Measurements from ENCODE around the gene ZSCAN9.

ZSCAN9 gene

GRCh38 chr6:28209753-28210535 is 15.1 kb upstream of the ZSCAN9 start:
- DNase-seq (ENCODE audit: low read depth in 1 of 2, low spot score in 1 of 2), result no peak
- Histone ChIP-seq H3K27me3 (ENCODE audit: insufficient read depth, poor library complexity, severe bottlenecking) (no peaks in the 10 kb centered on the region), H3K27ac (replicated peaks) (no peak overlapping the region), H3K4me3 (replicated peaks; ENCODE audit: insufficient read depth, low read length) (no peak overlapping the region)
- TF ChIP-seq SPI1 (IDR thresholded peaks at IDR 0.05; ENCODE audit: borderline replicate concordance, low read depth), result peak; percentile 65
- no peak for TF ChIP-seq CTCF (IDR thresholded peaks at IDR 0.05; ENCODE audit: insufficient read depth, low read length)
- no peak for TF ChIP-seq GABPA (IDR thresholded peaks at IDR 0.05; ENCODE audit: low read depth)
- TF ChIP-seq POLR2AphosphoS5 (IDR thresholded peaks at IDR 0.05; ENCODE audit: low read depth), result no peak
- no peak for TF ChIP-seq REST (IDR thresholded peaks at IDR 0.05; ENCODE audit: insufficient replicate concordance, low read depth)

- Histone ChIP-seq H3K27ac (replicated peaks) (peak overlapping the region; percentile 30; the same call in 1 of the 2 replicates), H3K27me3 (ENCODE audit: insufficient read depth, poor library complexity, severe bottlenecking) (no peaks in the 10 kb centered on the region), H3K4me3 (replicated peaks; ENCODE audit: insufficient read depth, low read length) (peak overlapping the region; percentile 47)
- no peak for DNase-seq (ENCODE audit: low read depth in 1 of 2, low spot score in 1 of 2)
- TF ChIP-seq REST (IDR thresholded peaks at IDR 0.05; ENCODE audit: insufficient replicate concordance, low read depth) (no peak), POLR2AphosphoS5 (IDR thresholded peaks at IDR 0.05; ENCODE audit: low read depth) (no peak), CTCF (IDR thresholded peaks at IDR 0.05; ENCODE audit: insufficient read depth, low read length) (no peak), SPI1 (IDR thresholded peaks at IDR 0.05; ENCODE audit: borderline replicate concordance, low read depth) (no peak), GABPA (IDR thresholded peaks at IDR 0.05; ENCODE audit: low read depth) (no peak)
Observed at GRCh38 chr6:28211840-28212509, 13.1 kb upstream of the ZSCAN9 start.

GRCh38 chr6:28212510-28213212 is 12.4 kb upstream of the ZSCAN9 start:
- H3K27ac ChIP-seq (replicated peaks), result peak overlapping the region; percentile 30
- peak; percentile 52 to 68 for DNase-seq (ENCODE audit: low read depth in 1 of 2, low spot score in 1 of 2)
- no peaks in the 10 kb centered on the region for H3K27me3 ChIP-seq (ENCODE audit: insufficient read depth, poor library complexity, severe bottlenecking)
- H3K4me3 ChIP-seq (replicated peaks; ENCODE audit: insufficient read depth, low read length), result peak overlapping the region; percentile 47
- TF ChIP-seq SPI1 (IDR thresholded peaks at IDR 0.05; ENCODE audit: borderline replicate concordance, low read depth), result no peak
- no peak for TF ChIP-seq POLR2AphosphoS5 (IDR thresholded peaks at IDR 0.05; ENCODE audit: low read depth)
- TF ChIP-seq CTCF (IDR thresholded peaks at IDR 0.05; ENCODE audit: insufficient read depth, low read length), result no peak
- no peak for TF ChIP-seq REST (IDR thresholded peaks at IDR 0.05; ENCODE audit: insufficient replicate concordance, low read depth)
- no peak for TF ChIP-seq GABPA (IDR thresholded peaks at IDR 0.05; ENCODE audit: low read depth)

All from HL-60 (cell line).